ENCODE measurements around the gene PLCH1.

PLCH1 gene

GRCh38 chr3:155504682-155505081, 240.2 kb downstream of the PLCH1 start:
- Histone ChIP-seq H3K27me3 (no peaks in the 10 kb centered on the region), H3K4me3 (no peak overlapping the region)

DNA sequence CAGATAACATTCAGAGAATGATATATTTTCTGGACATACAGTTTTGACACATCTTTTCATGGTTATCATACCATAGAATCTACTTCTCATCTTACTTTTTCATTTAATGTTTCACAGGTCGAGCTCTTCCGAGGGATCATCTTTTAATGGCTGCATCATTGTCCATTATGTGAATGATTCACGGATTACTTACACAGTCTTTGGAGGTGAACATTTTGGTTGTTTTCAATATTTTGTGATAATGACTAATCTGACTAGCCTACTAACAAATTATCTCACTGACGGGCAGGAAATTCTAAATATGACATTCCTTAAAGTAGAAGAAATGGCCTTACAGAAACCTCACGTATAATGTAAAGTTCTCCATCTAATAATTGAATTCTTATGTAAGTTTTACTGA, 242.2 kb downstream of the PLCH1 start:
- H3K9ac ChIP-seq, result no peak overlapping the region
- no peaks in the 10 kb centered on the region for H4K20me1 ChIP-seq
- no peak overlapping the region for H3K4me3 ChIP-seq
- H3K36me3 ChIP-seq, result peaks cover 0 to 40% (median 0%) of the 10 kb centered on the region in 11 experiments; a peak in 7 of 22 replicates
- H3K27ac ChIP-seq, result no peak overlapping the region
- no peak overlapping the region for H3K4me2 ChIP-seq
- H3K4me1 ChIP-seq, result no peaks in the 10 kb centered on the region
- H3K27me3 ChIP-seq, result no peaks in the 10 kb centered on the region
- H3K9me3 ChIP-seq (replicated peaks in 1 of 11), result no peaks in the 10 kb centered on the region
- no peak for TF ChIP-seq Cebpa-rat (IDR thresholded peaks at IDR 0.05)

More at GRCh38 chr3:155504682-155505081, 240.2 kb downstream of the PLCH1 start:
- Histone ChIP-seq H3K27ac (no peak overlapping the region), H3K4me2 (no peak overlapping the region), H3K9ac (no peak overlapping the region), H3K9me3 (replicated peaks in 1 of 11) (no peaks in the 10 kb centered on the region), H4K20me1 (no peaks in the 10 kb centered on the region), H3K36me3 (peaks cover 0 to 20% (median 0%) of the 10 kb centered on the region in 11 experiments; a peak in 5 of 22 replicates), H3K4me1 (no peaks in the 10 kb centered on the region)
- no peak for TF ChIP-seq Cebpa-rat (IDR thresholded peaks at IDR 0.05)

DNA sequence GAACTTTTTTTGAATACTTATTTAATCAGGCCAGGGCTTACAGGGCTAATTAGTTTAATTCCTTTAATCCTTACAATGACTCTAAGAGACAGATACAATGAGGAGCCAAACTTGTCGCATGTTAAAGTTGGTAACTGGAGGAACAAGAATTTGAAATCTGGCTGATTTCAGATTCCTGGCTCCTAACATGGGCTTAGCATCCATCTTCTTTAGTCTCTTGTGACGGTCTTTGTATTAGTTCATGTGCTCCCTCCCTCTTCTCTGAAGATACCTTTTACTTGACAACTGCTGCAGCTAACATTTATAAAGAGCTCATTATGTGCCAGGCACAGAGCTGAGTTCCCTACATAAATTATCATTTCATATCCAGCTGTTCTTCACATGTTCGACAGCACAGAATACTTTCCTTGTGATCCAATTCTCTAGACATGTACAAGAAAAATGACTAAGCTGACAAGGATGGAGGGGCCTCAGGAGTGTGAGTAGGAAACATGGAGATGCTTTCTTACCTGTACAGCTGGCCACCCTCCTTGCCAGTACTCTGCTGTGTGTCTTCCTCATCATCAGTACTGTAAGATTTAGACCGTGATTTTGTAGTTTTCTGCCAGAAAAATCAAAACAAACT, 244.6 kb downstream of the PLCH1 start:
- peaks cover 0 to 2% (median 0%) of the 10 kb centered on the region in 10 experiments; a peak in 2 of 20 replicates for H3K4me1 ChIP-seq
- TF ChIP-seq Cebpa-rat (IDR thresholded peaks at IDR 0.05), result no peak
- no peaks in the 10 kb centered on the region for H4K20me1 ChIP-seq
- no peak overlapping the region for H3K9ac ChIP-seq
- no peak overlapping the region for H3K4me2 ChIP-seq
- no peaks in the 10 kb centered on the region for H3K9me3 ChIP-seq (replicated peaks in 1 of 11)
- peaks cover 0 to 58% (median 0%) of the 10 kb centered on the region in 11 experiments; a peak in 7 of 22 replicates for H3K36me3 ChIP-seq
- H3K27me3 ChIP-seq, result no peaks in the 10 kb centered on the region
- H3K27ac ChIP-seq, result no peak overlapping the region
- no peak overlapping the region for H3K4me3 ChIP-seq

DNA sequence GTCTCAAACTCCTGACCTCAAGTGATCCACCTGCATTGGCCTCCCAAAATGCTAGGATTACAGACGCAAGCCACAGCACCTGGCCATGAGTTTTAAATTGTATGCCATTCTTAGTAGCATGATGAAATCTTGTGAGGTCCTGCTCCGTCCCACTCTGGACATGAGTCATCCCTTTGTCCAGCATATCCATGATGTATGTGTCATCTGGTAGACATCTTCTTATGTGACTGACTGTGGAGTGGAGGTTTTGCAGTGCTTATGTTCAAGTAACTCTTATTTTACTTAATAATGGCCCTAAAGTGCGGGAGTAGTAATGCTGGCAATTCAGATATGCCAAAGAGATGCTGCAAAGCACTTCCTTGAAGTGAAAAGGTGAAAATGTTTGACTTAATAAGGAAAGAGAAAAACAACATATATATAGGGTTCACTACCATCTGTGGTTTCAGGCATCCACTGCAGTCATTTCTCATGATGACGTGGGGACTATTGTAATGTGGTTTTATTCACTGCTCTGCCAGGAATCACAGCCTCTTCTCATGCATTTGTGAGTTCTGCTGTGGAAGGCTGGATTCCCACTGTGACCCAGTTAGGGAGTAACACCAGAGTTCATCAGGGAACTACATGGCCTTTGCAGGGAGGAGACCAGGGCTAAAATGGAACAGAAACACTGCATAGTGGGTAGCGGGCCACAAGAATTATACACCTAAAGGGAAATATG, 246.8 kb downstream of the PLCH1 start:
- Histone ChIP-seq H3K4me1 (peaks cover 11 to 19% (median 14%) of the 10 kb centered on the region in 10 experiments), H3K9me3 (replicated peaks in 1 of 11) (no peaks in the 10 kb centered on the region), H3K36me3 (peaks cover 0 to 58% (median 0%) of the 10 kb centered on the region in 11 experiments; a peak in 6 of 22 replicates), H3K27ac (no peak overlapping the region), H3K4me2 (no peak overlapping the region), H3K4me3 (no peak overlapping the region), H3K9ac (no peak overlapping the region), H4K20me1 (no peaks in the 10 kb centered on the region), H3K27me3 (no peaks in the 10 kb centered on the region)
- TF ChIP-seq Cebpa-rat (IDR thresholded peaks at IDR 0.05), result no peak

DNA sequence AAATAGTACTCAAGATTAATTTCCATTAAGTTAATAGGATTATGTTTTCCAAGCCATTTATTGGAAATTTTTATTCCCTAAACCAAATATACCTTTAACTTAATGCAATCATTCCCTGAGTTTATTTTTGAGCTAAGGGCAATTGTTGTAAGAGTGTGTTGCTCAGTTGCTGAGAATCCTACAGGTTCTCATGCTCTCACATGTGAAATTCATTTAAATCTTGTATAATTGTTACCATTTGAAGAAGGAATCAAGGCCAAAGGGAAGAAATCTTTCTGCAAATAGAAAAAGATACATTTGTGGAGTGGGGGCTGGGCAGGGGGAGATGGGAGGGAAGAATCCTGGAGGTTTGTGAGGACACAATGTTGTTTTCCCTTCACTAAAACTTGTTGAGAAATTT, 248.7 kb downstream of the PLCH1 start:
- Histone ChIP-seq H3K4me2 (no peak overlapping the region), H3K4me1 (peaks cover 11 to 19% (median 14%) of the 10 kb centered on the region in 10 experiments), H3K4me3 (no peak overlapping the region), H3K36me3 (peaks cover 0 to 67% (median 7%) of the 10 kb centered on the region in 11 experiments; a peak in 7 of 22 replicates), H3K27ac (no peak overlapping the region), H4K20me1 (no peaks in the 10 kb centered on the region), H3K9ac (no peak overlapping the region), H3K9me3 (replicated peaks in 1 of 11) (no peaks in the 10 kb centered on the region), H3K27me3 (no peaks in the 10 kb centered on the region)
- TF ChIP-seq Cebpa-rat (IDR thresholded peaks at IDR 0.05), result no peak

GRCh38 chr3:155495387-155495786, 249.5 kb downstream of the PLCH1 start:
- H3K27me3 ChIP-seq, result no peaks in the 10 kb centered on the region
- H3K4me2 ChIP-seq, result 0 out of 22 replicates have a peak overlapping the region, but pooled peaks of 1 of the 11 experiments have one; percentile 64
- H4K20me1 ChIP-seq, result no peaks in the 10 kb centered on the region
- H3K9ac ChIP-seq, result no peak overlapping the region
- no peak for TF ChIP-seq Cebpa-rat (IDR thresholded peaks at IDR 0.05)
- peaks cover 0 to 72% (median 7%) of the 10 kb centered on the region in 11 experiments; a peak in 7 of 22 replicates for H3K36me3 ChIP-seq
- H3K4me3 ChIP-seq, result no peak overlapping the region
- H3K9me3 ChIP-seq (replicated peaks in 1 of 11), result no peaks in the 10 kb centered on the region
- peaks cover 11 to 19% (median 14%) of the 10 kb centered on the region in 10 experiments for H3K4me1 ChIP-seq
- H3K27ac ChIP-seq, result no peak overlapping the region

DNA sequence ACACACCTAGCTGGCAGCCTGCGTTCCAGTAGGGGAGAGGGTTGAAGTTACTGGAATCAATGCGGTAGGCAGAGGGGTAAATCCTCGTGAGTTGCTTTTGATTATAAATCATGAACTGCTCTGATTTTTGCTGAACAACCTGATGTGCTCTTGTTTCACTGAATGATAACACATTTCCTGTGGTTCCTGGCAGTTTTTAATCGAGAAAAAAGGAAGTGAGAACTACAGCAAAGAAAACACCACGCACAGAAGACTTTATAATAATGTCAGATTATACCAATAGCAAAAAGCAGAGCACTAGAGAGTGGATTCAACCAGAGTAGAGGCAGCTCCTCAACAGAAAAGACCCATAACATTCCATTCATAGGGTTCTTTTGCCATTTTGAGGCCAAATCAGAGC, 250.5 kb downstream of the PLCH1 start:
- Histone ChIP-seq H4K20me1 (no peaks in the 10 kb centered on the region), H3K36me3 (peaks cover 0 to 63% (median 7%) of the 10 kb centered on the region in 11 experiments; a peak in 7 of 22 replicates), H3K4me3 (no peak overlapping the region; a peak in 1 of 20 replicates), H3K27me3 (no peaks in the 10 kb centered on the region), H3K27ac (peak overlapping the region in 7 of 11 experiments; percentile 3 to 46 (median 30); a peak in 9 of 22 replicates), H3K9me3 (replicated peaks in 1 of 11) (no peaks in the 10 kb centered on the region), H3K4me2 (peak overlapping the region; percentile 39 to 69 (median 64)), H3K4me1 (peaks cover 11 to 19% (median 14%) of the 10 kb centered on the region in 10 experiments), H3K9ac (peak overlapping the region in 2 of 11 experiments; percentile 12 to 37; a peak in 1 of 22 replicates)
- no peak for TF ChIP-seq Cebpa-rat (IDR thresholded peaks at IDR 0.05)

DNA sequence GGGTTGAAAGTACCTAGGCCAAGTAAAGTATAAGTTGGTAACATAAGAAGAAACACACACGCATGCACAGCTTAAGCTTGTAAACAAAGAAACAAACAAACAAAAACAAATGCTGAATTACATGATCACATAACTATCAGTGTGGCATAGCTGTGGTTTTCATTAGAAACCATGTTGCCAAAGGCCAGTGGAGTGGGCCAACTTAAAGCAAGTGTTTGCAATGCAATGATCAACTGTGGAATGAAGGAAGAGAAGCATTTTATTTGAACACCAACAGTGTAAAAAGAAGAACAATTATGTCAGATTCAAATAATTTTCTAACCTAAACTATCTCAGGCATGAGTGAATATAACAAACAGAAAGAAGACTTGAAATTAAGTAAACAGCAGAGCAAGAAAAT, 252.0 kb downstream of the PLCH1 start:
- Histone ChIP-seq H3K4me3 (no peak overlapping the region), H3K9me3 (replicated peaks in 1 of 11) (no peaks in the 10 kb centered on the region), H4K20me1 (no peaks in the 10 kb centered on the region), H3K27ac (no peak overlapping the region), H3K4me2 (no peak overlapping the region), H3K4me1 (peaks cover 11 to 19% (median 14%) of the 10 kb centered on the region in 10 experiments), H3K27me3 (no peaks in the 10 kb centered on the region), H3K9ac (no peak overlapping the region), H3K36me3 (peaks cover 0 to 58% (median 7%) of the 10 kb centered on the region in 11 experiments; a peak in 7 of 22 replicates)
- no peak for TF ChIP-seq Cebpa-rat (IDR thresholded peaks at IDR 0.05)

- Histone ChIP-seq H4K20me1 (no peaks in the 10 kb centered on the region), H3K27me3 (no peaks in the 10 kb centered on the region), H3K4me1 (peaks cover 11 to 19% (median 14%) of the 10 kb centered on the region in 10 experiments), H3K9ac (no peak overlapping the region), H3K4me2 (no peak overlapping the region), H3K36me3 (peaks cover 0 to 58% (median 7%) of the 10 kb centered on the region in 11 experiments; a peak in 7 of 22 replicates), H3K4me3 (no peak overlapping the region), H3K9me3 (replicated peaks in 1 of 11) (no peaks in the 10 kb centered on the region), H3K27ac (no peak overlapping the region)
- TF ChIP-seq Cebpa-rat (IDR thresholded peaks at IDR 0.05), result no peak
Observed at GRCh38 chr3:155491696-155492095, 253.2 kb downstream of the PLCH1 start.
